ENCODE measurements around the gene EHMT1. TPM values are rescaled to one million over a fixed set of nuclear protein-coding genes. Genes with fewer than 3 reads are reported as not detected.

EHMT1 gene
- total RNA-seq, 1 experiment from 2014 or later = 35.9 TPM

- H3K79me2 ChIP-seq (ENCODE audit: low read length) = no peaks in the 10 kb centered on the region; the same call in 1 of the 2 replicates
Measured at GRCh38 chr9:137784046-137784445, 165.2 kb downstream of the EHMT1 start.

GRCh38 chr9:137784641-137785513, 166.1 kb downstream of the EHMT1 start:
- H3K27me3 ChIP-seq (ENCODE audit: low read length) = no peaks in the 10 kb centered on the region
- no peaks in the 10 kb centered on the region; the same call in 1 of the 2 replicates for H3K79me2 ChIP-seq (ENCODE audit: low read length)
- H3K27ac ChIP-seq (ENCODE audit: low read length) = no peak overlapping the region
- H3K9me2 ChIP-seq (replicated peaks; ENCODE audit: insufficient read depth, low read length) = no peaks in the 10 kb centered on the region
- H3K4me2 ChIP-seq (ENCODE audit: low read depth, low read length, poor library complexity, severe bottlenecking) = no peak overlapping the region
- no peaks in the 10 kb centered on the region for H4K20me1 ChIP-seq (ENCODE audit: insufficient read depth, low read depth, low read length)
- no peak overlapping the region for H2AFZ ChIP-seq (ENCODE audit: low read length)
- H3K9ac ChIP-seq (ENCODE audit: low read length) = no peak overlapping the region
- peaks cover 9% of the 10 kb centered on the region; the same call in 1 of the 2 replicates for H3K36me3 ChIP-seq (ENCODE audit: insufficient read depth, low read length)
- no peak for DNase-seq
- H3K4me3 ChIP-seq (ENCODE audit: low read length) = no peak overlapping the region
- no peaks in the 10 kb centered on the region for H3K4me1 ChIP-seq (ENCODE audit: low read length)
- H3K9me3 ChIP-seq (ENCODE audit: low read length) = no peaks in the 10 kb centered on the region

More at GRCh38 chr9:137784046-137784445, 165.2 kb downstream of the EHMT1 start:
- no peak overlapping the region for H3K27ac ChIP-seq (ENCODE audit: low read length)
- no peaks in the 10 kb centered on the region for H3K4me1 ChIP-seq (ENCODE audit: low read length)
- H4K20me1 ChIP-seq (ENCODE audit: insufficient read depth, low read depth, low read length) = no peaks in the 10 kb centered on the region
- no peak overlapping the region for H2AFZ ChIP-seq (ENCODE audit: low read length)
- peaks cover 9% of the 10 kb centered on the region; the same call in 1 of the 2 replicates for H3K36me3 ChIP-seq (ENCODE audit: insufficient read depth, low read length)
- no peak overlapping the region for H3K4me2 ChIP-seq (ENCODE audit: low read depth, low read length, poor library complexity, severe bottlenecking)
- H3K9me3 ChIP-seq (ENCODE audit: low read length) = no peaks in the 10 kb centered on the region
- H3K9me2 ChIP-seq (replicated peaks; ENCODE audit: insufficient read depth, low read length) = no peaks in the 10 kb centered on the region
- no peak overlapping the region for H3K4me3 ChIP-seq (ENCODE audit: low read length)
- no peaks in the 10 kb centered on the region for H3K27me3 ChIP-seq (ENCODE audit: low read length)
- no peak overlapping the region for H3K9ac ChIP-seq (ENCODE audit: low read length)
- no peak for DNase-seq

GRCh38 chr9:137785704-137786161, 166.9 kb downstream of the EHMT1 start:
- no peak overlapping the region for H2AFZ ChIP-seq (ENCODE audit: low read length)
- H3K36me3 ChIP-seq (ENCODE audit: insufficient read depth, low read length) = peaks cover 11% of the 10 kb centered on the region; the same call in 1 of the 2 replicates
- no peak overlapping the region for H3K9ac ChIP-seq (ENCODE audit: low read length)
- H3K79me2 ChIP-seq (ENCODE audit: low read length) = no peaks in the 10 kb centered on the region; the same call in 1 of the 2 replicates
- H3K4me3 ChIP-seq (ENCODE audit: low read length) = no peak overlapping the region
- H3K27me3 ChIP-seq (ENCODE audit: low read length) = no peaks in the 10 kb centered on the region
- no peaks in the 10 kb centered on the region for H3K9me2 ChIP-seq (replicated peaks; ENCODE audit: insufficient read depth, low read length)
- H3K4me2 ChIP-seq (ENCODE audit: low read depth, low read length, poor library complexity, severe bottlenecking) = no peak overlapping the region
- no peak overlapping the region for H3K27ac ChIP-seq (ENCODE audit: low read length)
- DNase-seq = no peak
- no peaks in the 10 kb centered on the region for H3K9me3 ChIP-seq (ENCODE audit: low read length)
- no peaks in the 10 kb centered on the region for H4K20me1 ChIP-seq (ENCODE audit: insufficient read depth, low read depth, low read length)
- H3K4me1 ChIP-seq (ENCODE audit: low read length) = no peaks in the 10 kb centered on the region

GRCh38 chr9:137786511-137786920, 167.7 kb downstream of the EHMT1 start:
- Histone ChIP-seq H3K36me3 (ENCODE audit: insufficient read depth, low read length) (peaks cover 15% of the 10 kb centered on the region), H3K4me2 (ENCODE audit: low read depth, low read length, poor library complexity, severe bottlenecking) (no peak overlapping the region), H3K4me1 (ENCODE audit: low read length) (no peaks in the 10 kb centered on the region), H3K4me3 (ENCODE audit: low read length) (no peak overlapping the region), H3K79me2 (ENCODE audit: low read length) (no peaks in the 10 kb centered on the region; the same call in 1 of the 2 replicates), H3K9me3 (ENCODE audit: low read length) (no peaks in the 10 kb centered on the region), H4K20me1 (ENCODE audit: insufficient read depth, low read depth, low read length) (no peaks in the 10 kb centered on the region), H3K9ac (ENCODE audit: low read length) (no peak overlapping the region), H2AFZ (ENCODE audit: low read length) (no peak overlapping the region), H3K27ac (ENCODE audit: low read length) (no peak overlapping the region), H3K27me3 (ENCODE audit: low read length) (no peaks in the 10 kb centered on the region), H3K9me2 (replicated peaks; ENCODE audit: insufficient read depth, low read length) (no peaks in the 10 kb centered on the region)
- DNase-seq = no peak

GRCh38 chr9:137787381-137787780, 168.6 kb downstream of the EHMT1 start:
- peaks cover 15% of the 10 kb centered on the region for H3K36me3 ChIP-seq (ENCODE audit: insufficient read depth, low read length)

GRCh38 chr9:137787786-137788505, 169.1 kb downstream of the EHMT1 start:
- no peaks in the 10 kb centered on the region for H3K27me3 ChIP-seq (ENCODE audit: low read length)
- no peaks in the 10 kb centered on the region for H3K9me2 ChIP-seq (replicated peaks; ENCODE audit: insufficient read depth, low read length)
- no peak overlapping the region for H3K9ac ChIP-seq (ENCODE audit: low read length)
- no peaks in the 10 kb centered on the region for H3K4me1 ChIP-seq (ENCODE audit: low read length)
- H3K27ac ChIP-seq (ENCODE audit: low read length) = no peak overlapping the region
- H3K36me3 ChIP-seq (ENCODE audit: insufficient read depth, low read length) = peaks cover 11% of the 10 kb centered on the region
- H3K4me3 ChIP-seq (ENCODE audit: low read length) = no peak overlapping the region
- H4K20me1 ChIP-seq (ENCODE audit: insufficient read depth, low read depth, low read length) = no peaks in the 10 kb centered on the region
- H3K9me3 ChIP-seq (ENCODE audit: low read length) = no peaks in the 10 kb centered on the region
- H3K4me2 ChIP-seq (ENCODE audit: low read depth, low read length, poor library complexity, severe bottlenecking) = no peak overlapping the region
- no peaks in the 10 kb centered on the region; the same call in 1 of the 2 replicates for H3K79me2 ChIP-seq (ENCODE audit: low read length)
- no peak for DNase-seq
- no peak overlapping the region for H2AFZ ChIP-seq (ENCODE audit: low read length)

More at GRCh38 chr9:137787381-137787780, 168.6 kb downstream of the EHMT1 start:
- no peak overlapping the region for H2AFZ ChIP-seq (ENCODE audit: low read length)
- no peaks in the 10 kb centered on the region; the same call in 1 of the 2 replicates for H3K79me2 ChIP-seq (ENCODE audit: low read length)
- no peak for DNase-seq
- H3K4me3 ChIP-seq (ENCODE audit: low read length) = no peak overlapping the region
- H3K9me3 ChIP-seq (ENCODE audit: low read length) = no peaks in the 10 kb centered on the region
- no peak overlapping the region for H3K4me2 ChIP-seq (ENCODE audit: low read depth, low read length, poor library complexity, severe bottlenecking)
- no peaks in the 10 kb centered on the region for H3K27me3 ChIP-seq (ENCODE audit: low read length)
- no peaks in the 10 kb centered on the region for H3K9me2 ChIP-seq (replicated peaks; ENCODE audit: insufficient read depth, low read length)
- no peak overlapping the region for H3K9ac ChIP-seq (ENCODE audit: low read length)
- H3K4me1 ChIP-seq (ENCODE audit: low read length) = no peaks in the 10 kb centered on the region
- H4K20me1 ChIP-seq (ENCODE audit: insufficient read depth, low read depth, low read length) = no peaks in the 10 kb centered on the region
- no peak overlapping the region for H3K27ac ChIP-seq (ENCODE audit: low read length)

GRCh38 chr9:137788561-137789294, 169.9 kb downstream of the EHMT1 start:
- H3K36me3 ChIP-seq (ENCODE audit: insufficient read depth, low read length) = peaks cover 11% of the 10 kb centered on the region
- H3K9me2 ChIP-seq (replicated peaks; ENCODE audit: insufficient read depth, low read length) = no peaks in the 10 kb centered on the region
- no peaks in the 10 kb centered on the region for H4K20me1 ChIP-seq (ENCODE audit: insufficient read depth, low read depth, low read length)
- no peak for DNase-seq
- H3K27ac ChIP-seq (ENCODE audit: low read length) = no peak overlapping the region
- no peak overlapping the region for H3K4me3 ChIP-seq (ENCODE audit: low read length)
- H3K9ac ChIP-seq (ENCODE audit: low read length) = no peak overlapping the region
- H2AFZ ChIP-seq (ENCODE audit: low read length) = no peak overlapping the region
- no peaks in the 10 kb centered on the region for H3K9me3 ChIP-seq (ENCODE audit: low read length)
- no peaks in the 10 kb centered on the region; the same call in 1 of the 2 replicates for H3K79me2 ChIP-seq (ENCODE audit: low read length)
- H3K4me1 ChIP-seq (ENCODE audit: low read length) = no peaks in the 10 kb centered on the region
- H3K4me2 ChIP-seq (ENCODE audit: low read depth, low read length, poor library complexity, severe bottlenecking) = no peak overlapping the region
- no peaks in the 10 kb centered on the region for H3K27me3 ChIP-seq (ENCODE audit: low read length)

Measured in Karpas-422 (cell line).